Spinal cord (tissue), 10 donors: Measurements from ENCODE around the gene NDUFS1. TPM values are rescaled to one million over a fixed set of nuclear protein-coding genes. Genes with fewer than 3 reads are reported as not detected.
"Not testable (repeated sequence)": the region's sequence is repeated elsewhere in the genome, so short reads cannot be mapped to it uniquely, and the experiment has no call there.

ENCODE experiments used
- DNase-seq, 6 donors: peaks; one replicate each; pipeline versions ENCODE4 v3.0.0 to v3.0.0-alpha.2; 2013 to 2015; ENCODE audit warnings: low spot score in 6 of 6, low read depth in 4 of 6
- H3K27ac ChIP-seq: one replicate; pipeline ENCODE4 v1.5.1; 2013; ENCODE audit warnings: low read depth, low read length, control low read depth
- H3K27me3 ChIP-seq: one replicate; pipeline ENCODE4 v1.6.1; 2013; ENCODE audit warnings: low read length; ENCODE audit not compliant: control insufficient read depth, insufficient read depth
- H3K36me3 ChIP-seq: one replicate; pipeline ENCODE4 v1.6.1; 2013; ENCODE audit warnings: low read length; ENCODE audit not compliant: control insufficient read depth, insufficient read depth
- H3K4me1 ChIP-seq: one replicate; pipeline ENCODE4 v1.6.1; 2013; ENCODE audit warnings: low read length; ENCODE audit not compliant: control insufficient read depth, insufficient read depth
- H3K4me3 ChIP-seq: one replicate; pipeline ENCODE4 v1.5.1; 2013; ENCODE audit warnings: low read depth, low read length, control low read depth
- H3K9me3 ChIP-seq: one replicate; pipeline ENCODE4 v1.6.1; 2013; ENCODE audit warnings: low read length; ENCODE audit not compliant: control insufficient read depth, insufficient read depth
- WGBS: methylation state at CpG from one replicate; pipeline ENCODE4 v1.1.5; 2013; ENCODE audit warnings: missing lambda C conversion rate; ENCODE audit not compliant: insufficient coverage; 5-methylcytosine and 5-hydroxymethylcytosine counted together
- polyA plus RNA-seq, 2 donors: library from polyadenylated mRNA; unstranded; fragments of 120-200 nt; gene quantifications; one replicate each; pipeline ENCODE4 v1.2.1, GENCODE V29; 2013; ENCODE audit not compliant: insufficient read length in 2 of 2
- total RNA-seq, 2 donors: library from RNA; depleted of rRNA in 1 of 2; stranded (reverse); fragments of 120-200 nt in 1 of 2; fragments of >200 nt in 1 of 2; gene quantifications; one replicate each; pipeline versions ENCODE4 v1.2.3 to v1.2.4, GENCODE V29; 2013 to 2014
- donor health status: healthy.

Gene NDUFS1
- total and polyA plus RNA-seq, 4 donors = 76.7 to 181 (median 97.7) TPM

GRCh38 chr2:206150168-206150567, 9.1 kb downstream of the NDUFS1 start:
- Histone ChIP-seq H3K4me1 (no peaks in the 10 kb centered on the region), H3K4me3 (no peak overlapping the region), H3K27me3 (no peaks in the 10 kb centered on the region), H3K27ac (no peak overlapping the region), H3K36me3 (peaks cover 24% of the 10 kb centered on the region), H3K9me3 (no peaks in the 10 kb centered on the region)
- DNase-seq = no peak
- whole genome bisulfite sequencing = 100% methylated on average over 1 of the region's 1 CpG

- no peaks in the 10 kb centered on the region for H3K9me3 ChIP-seq
- no peak overlapping the region for H3K27ac ChIP-seq
- DNase-seq = no peak
- H3K4me3 ChIP-seq = no peak overlapping the region
- WGBS = no CpG with 5 or more reads among the region's 1 CpG
- H3K36me3 ChIP-seq = peaks cover 25% of the 10 kb centered on the region
- H3K4me1 ChIP-seq = no peaks in the 10 kb centered on the region
- no peaks in the 10 kb centered on the region for H3K27me3 ChIP-seq
Observed at GRCh38 chr2:206149330-206149729, 9.9 kb downstream of the NDUFS1 start.

GRCh38 chr2:206145665-206146064, 13.6 kb downstream of the NDUFS1 start:
- no peak for DNase-seq
- no peak overlapping the region for H3K4me3 ChIP-seq
- H3K27me3 ChIP-seq = no peaks in the 10 kb centered on the region
- peaks cover 45% of the 10 kb centered on the region for H3K36me3 ChIP-seq
- no peak overlapping the region for H3K27ac ChIP-seq
- WGBS = 100% methylated on average over 1 of the region's 5 CpGs
- H3K4me1 ChIP-seq = no peaks in the 10 kb centered on the region
- no peaks in the 10 kb centered on the region for H3K9me3 ChIP-seq

- Histone ChIP-seq H3K9me3 (no peaks in the 10 kb centered on the region), H3K36me3 (peaks cover 52% of the 10 kb centered on the region), H3K4me3 (no peak overlapping the region), H3K27ac (no peak overlapping the region), H3K27me3 (no peaks in the 10 kb centered on the region), H3K4me1 (no peaks in the 10 kb centered on the region)
- whole genome bisulfite sequencing = no CpG with 5 or more reads among the region's 2 CpGs
- DNase-seq = no peak
Observed at GRCh38 chr2:206144383-206144782, 14.9 kb downstream of the NDUFS1 start.

GRCh38 chr2:206143451-206143850, 15.8 kb downstream of the NDUFS1 start:
- Histone ChIP-seq H3K36me3 (peaks cover 57% of the 10 kb centered on the region), H3K9me3 (no peaks in the 10 kb centered on the region)
- no CpG with 5 or more reads among the region's 4 CpGs for WGBS

GRCh38 chr2:206127656-206128055, 31.6 kb downstream of the NDUFS1 start:
- Histone ChIP-seq H3K9me3 (no peaks in the 10 kb centered on the region), H3K27ac (no peak overlapping the region), H3K4me1 (no peaks in the 10 kb centered on the region), H3K4me3 (no peak overlapping the region), H3K27me3 (no peaks in the 10 kb centered on the region), H3K36me3 (peaks cover 43% of the 10 kb centered on the region)
- peak in 1 of 6 donors; percentile 5 for DNase-seq

More at GRCh38 chr2:206143451-206143850, 15.8 kb downstream of the NDUFS1 start:
- Histone ChIP-seq H3K27me3 (no peaks in the 10 kb centered on the region), H3K4me1 (no peaks in the 10 kb centered on the region), H3K4me3 (no peak overlapping the region), H3K27ac (no peak overlapping the region)
- DNase-seq = no peak

GRCh38 chr2:206125901-206126300, 33.3 kb downstream of the NDUFS1 start:
- H3K9me3 ChIP-seq = no peaks in the 10 kb centered on the region
- H3K4me1 ChIP-seq = no peaks in the 10 kb centered on the region
- peaks cover 43% of the 10 kb centered on the region for H3K36me3 ChIP-seq
- H3K4me3 ChIP-seq = no peak overlapping the region
- no peak for DNase-seq
- no peak overlapping the region for H3K27ac ChIP-seq
- H3K27me3 ChIP-seq = no peaks in the 10 kb centered on the region

- H3K9me3 ChIP-seq, DNase-seq, H3K27ac ChIP-seq, H3K4me3 ChIP-seq, H3K27me3 ChIP-seq, H3K4me1 ChIP-seq: not testable (repeated sequence)
- peaks cover 31% of the 10 kb centered on the region for H3K36me3 ChIP-seq
- no CpG with 5 or more reads among the region's 3 CpGs for WGBS
Observed at GRCh38 chr2:206122569-206122968, 36.7 kb downstream of the NDUFS1 start.

GRCh38 chr2:206116278-206116677, 43.0 kb downstream of the NDUFS1 start:
- WGBS = 95% methylated on average over 13 of the region's 21 CpGs
- no peak overlapping the region for H3K4me3 ChIP-seq
- no peak for DNase-seq
- no peak overlapping the region for H3K27ac ChIP-seq
- H3K9me3 ChIP-seq = no peaks in the 10 kb centered on the region
- H3K4me1 ChIP-seq = no peaks in the 10 kb centered on the region
- no peaks in the 10 kb centered on the region for H3K27me3 ChIP-seq
- H3K36me3 ChIP-seq = peaks cover 13% of the 10 kb centered on the region

GRCh38 chr2:206115026-206115578, 44.1 kb downstream of the NDUFS1 start:
- Histone ChIP-seq H3K9me3 (no peaks in the 10 kb centered on the region), H3K27me3 (no peaks in the 10 kb centered on the region), H3K4me1 (no peaks in the 10 kb centered on the region), H3K36me3 (peaks cover 12% of the 10 kb centered on the region), H3K4me3 (no peak overlapping the region), H3K27ac (no peak overlapping the region)
- WGBS = 100% methylated on average over 2 of the region's 3 CpGs
- DNase-seq = no peak
